HG03196 (cell line): ENCODE data around the gene OR6C65.

ENCODE experiments used
- ATAC-seq: cut with Tn5 transposase; IDR thresholded peaks from one replicate; pipeline ENCODE4 v1.9.1; 2021; ENCODE audit not compliant: unreplicated experiment

OR6C65 gene

GRCh38 chr12:55445357-55445756 lies 45.0 kb downstream of the OR6C65 start:
- ATAC-seq, result no peak

DNA sequence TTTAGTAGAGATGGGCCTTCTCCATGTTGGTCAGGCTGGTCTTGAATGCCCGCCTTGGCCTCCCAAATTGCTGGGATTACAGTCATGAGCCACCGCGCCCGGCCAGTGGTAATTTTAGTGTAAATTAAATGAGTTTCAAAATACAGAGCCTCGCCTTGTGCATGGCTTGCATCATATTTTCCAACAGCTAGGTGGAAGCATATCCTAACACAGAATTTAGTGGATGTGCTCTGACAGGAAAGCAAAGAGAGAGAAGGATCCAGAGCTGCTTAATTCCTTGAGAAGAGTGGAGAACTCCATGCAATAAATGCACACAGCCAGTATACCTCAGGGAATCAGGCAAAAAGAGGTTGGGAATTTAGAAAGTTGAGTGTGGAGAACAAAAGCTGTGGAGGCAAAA lies 46.0 kb downstream of the OR6C65 start:
- ATAC-seq, result no peak

GRCh38 chr12:55448825-55449224 lies 48.5 kb downstream of the OR6C65 start:
- no peak for ATAC-seq
